Fibroblast of lung (primary cell): ENCODE measurements around the gene TMEM184B.

Experiments
- CTCF ChIP-seq, 2 donors: IDR thresholded peaks in 1 of 2; conservative IDR thresholded peaks in 1 of 2; 1 replicate in 1 of 2; 2 replicates in 1 of 2; pipeline ENCODE4 v1.5.1; 2011 to 2012; ENCODE audit warnings: low read length in 2 of 2, control low read depth in 1 of 2, inconsistent platforms in 1 of 2, low read depth in 1 of 2, mild to moderate bottlenecking in 1 of 2
- EZH2 ChIP-seq: IDR thresholded peaks from 2 replicates; pipeline ENCODE4 v1.5.1; 2012; ENCODE audit warnings: low read length, control low read depth, mild to moderate bottlenecking; ENCODE audit errors: missing control alignments

DNA sequence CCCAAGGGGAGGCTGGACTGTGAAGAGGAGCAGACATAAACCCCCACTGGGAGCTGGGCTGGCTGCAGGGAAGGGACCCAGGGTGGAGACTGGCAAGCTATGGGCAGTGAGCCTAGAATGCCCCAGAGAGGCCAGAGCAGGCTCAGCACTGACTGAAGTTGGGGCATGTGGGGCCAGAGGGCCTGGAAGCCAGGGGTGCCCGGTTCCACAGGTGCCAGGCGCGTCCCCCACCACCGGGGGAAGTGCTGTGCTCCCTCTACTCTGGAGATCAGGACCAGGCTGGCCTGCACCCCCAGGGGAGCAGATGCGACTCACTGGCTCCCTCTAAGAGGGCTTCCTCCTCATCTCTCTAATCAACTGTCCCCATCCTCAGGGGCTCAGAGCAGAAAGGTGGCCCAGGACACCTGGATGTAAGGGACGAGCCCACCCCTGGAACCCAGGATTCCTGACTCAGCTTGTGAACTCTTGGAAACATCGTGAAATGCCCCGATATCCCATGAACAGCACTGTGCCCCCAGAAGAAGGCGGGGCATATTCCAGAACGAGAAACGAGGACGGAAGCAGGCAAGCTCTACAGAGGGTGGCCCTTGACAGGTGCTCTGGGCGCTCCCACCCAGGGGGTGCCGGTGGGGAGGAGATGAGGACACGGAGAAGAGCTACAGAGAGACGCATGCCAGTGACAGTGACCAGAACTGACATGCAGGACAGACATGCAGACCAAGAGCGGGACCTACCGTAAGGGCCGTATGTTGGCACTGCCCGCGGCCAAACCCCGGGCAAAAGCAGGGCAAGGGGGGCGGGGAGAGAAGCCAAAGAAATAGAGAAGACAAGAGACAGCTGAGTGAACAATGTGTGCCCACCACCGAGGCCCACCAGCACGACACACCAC, 50.7 kb downstream of the TMEM184B start:
- TF ChIP-seq CTCF (conservative IDR thresholded peaks at IDR 0.05 in 1 of 2, IDR thresholded peaks at IDR 0.05 in 1 of 2; ENCODE audit: low read depth in 1 of 2, low read length in 2 of 2) (no peak), EZH2 (no peak)
